ENCODE data around the gene PGRMC1. TPM values are rescaled to one million over a fixed set of nuclear protein-coding genes. Genes with fewer than 3 reads are reported as not detected.
"Not testable (repeated sequence)": the region's sequence is repeated elsewhere in the genome, so short reads cannot be mapped to it uniquely, and the experiment has no call there.

The PGRMC1 gene
- total RNA-seq, 1 donor from 2014 or later, result 126 TPM

GRCh38 chrX:119235051-119235511, 1.0 kb upstream of the PGRMC1 start:
- DNase-seq (ENCODE audit: low spot score), result no peak

GRCh38 chrX:119236623-119237561, 807 bp downstream of the PGRMC1 start:
- peak; percentile 21 for DNase-seq (ENCODE audit: low spot score)

- DNase-seq (ENCODE audit: low spot score), result no peak
Observed at GRCh38 chrX:119237562-119237942, 1.5 kb downstream of the PGRMC1 start.

GRCh38 chrX:119238557-119238956, 2.5 kb downstream of the PGRMC1 start:
- no peak for DNase-seq (ENCODE audit: low spot score)

- DNase-seq (ENCODE audit: low spot score), result no peak
Observed at GRCh38 chrX:119240356-119240755, 4.3 kb downstream of the PGRMC1 start.

- no peak for DNase-seq (ENCODE audit: low spot score)
Observed at GRCh38 chrX:119247702-119248101, 11.6 kb downstream of the PGRMC1 start.

- DNase-seq (ENCODE audit: low spot score), result no peak
Observed at GRCh38 chrX:119249891-119250290, 13.8 kb downstream of the PGRMC1 start.

- DNase-seq (ENCODE audit: low spot score), result no peak
Observed at GRCh38 chrX:119251386-119251785, 15.3 kb downstream of the PGRMC1 start.

- DNase-seq (ENCODE audit: low spot score), result no peak
Observed at GRCh38 chrX:119252716-119253115, 16.6 kb downstream of the PGRMC1 start.

GRCh38 chrX:119266364-119266995, 30.4 kb downstream of the PGRMC1 start:
- DNase-seq (ENCODE audit: low spot score), result no peak

GRCh38 chrX:119267115-119267514, 31.0 kb downstream of the PGRMC1 start:
- DNase-seq (ENCODE audit: low spot score), result not testable (repeated sequence)

- no peak for DNase-seq (ENCODE audit: low spot score)
Observed at GRCh38 chrX:119272882-119273419, 36.9 kb downstream of the PGRMC1 start.

- peak; percentile 30 for DNase-seq (ENCODE audit: low spot score)
Observed at GRCh38 chrX:119273420-119274192, 37.5 kb downstream of the PGRMC1 start.

- DNase-seq (ENCODE audit: low spot score), result not testable (repeated sequence)
Observed at GRCh38 chrX:119282347-119282746, 46.3 kb downstream of the PGRMC1 start.

- no peak for DNase-seq (ENCODE audit: low spot score)
Observed at GRCh38 chrX:119288890-119289393, 52.9 kb downstream of the PGRMC1 start.

GRCh38 chrX:119290476-119290875, 54.4 kb downstream of the PGRMC1 start:
- DNase-seq (ENCODE audit: low spot score), result no peak

GRCh38 chrX:119291246-119291645, 55.2 kb downstream of the PGRMC1 start:
- DNase-seq (ENCODE audit: low spot score), result not testable (repeated sequence)

GRCh38 chrX:119292445-119292844, 56.4 kb downstream of the PGRMC1 start:
- DNase-seq (ENCODE audit: low spot score), result no peak

All from mucosa of gallbladder (tissue), 1 donor.